ENCODE measurements around the gene AKR1B1.

GRCh38 chr7:134405299-134405698, 53.6 kb downstream of the AKR1B1 start:
- TF ChIP-seq POLR2A (IDR thresholded peaks at IDR 0.05; ENCODE audit: low read length) (no peak), GATA1 (IDR thresholded peaks at IDR 0.05; ENCODE audit: low read depth, low read length) (no peak)

Measured in erythroblast (primary cell).